Naive B cell (primary cell): Measurements from ENCODE around the gene IRGQ. TPM values are rescaled to one million over a fixed set of nuclear protein-coding genes. Genes with fewer than 3 reads are reported as not detected.
"Not testable (repeated sequence)": the region's sequence is repeated elsewhere in the genome, so short reads cannot be mapped to it uniquely, and the experiment has no call there.

Experiments used
- ATAC-seq, 2 donors: fragments of 150-1000 bp; cut with Tn5 transposase; 2 replicates each; pipeline ENCODE4 v1.10.0; 2021; ENCODE audit warnings: low read depth in 2 of 2, mild to moderate bottlenecking in 2 of 2, moderate library complexity in 2 of 2
- DNase-seq: peaks from one replicate; pipeline ENCODE4 v3.0.0; 2022
- H3K27ac Mint-ChIP-seq, 6 donors: one replicate each; pipeline ENCODE4 v1.8.0; 2020 to 2022; ENCODE audit warnings: mild to moderate bottlenecking in 6 of 6, mixed read lengths in 6 of 6, moderate library complexity in 5 of 6, inconsistent platforms in 2 of 6
- H3K27me3 Mint-ChIP-seq, 3 donors: one replicate each; pipeline ENCODE4 v1.8.0; 2021 to 2022; ENCODE audit warnings: mixed read lengths in 3 of 3, mild to moderate bottlenecking in 1 of 3
- H3K36me3 Mint-ChIP-seq, 2 donors: one replicate each; pipeline ENCODE4 v1.8.0; 2020 to 2022; ENCODE audit warnings: mixed read lengths in 2 of 2, inconsistent platforms in 1 of 2, mild to moderate bottlenecking in 1 of 2
- H3K4me1 Mint-ChIP-seq, 3 donors: one replicate each; pipeline ENCODE4 v1.8.0; 2020 to 2022; ENCODE audit warnings: mixed read lengths in 3 of 3, inconsistent platforms in 1 of 3, mild to moderate bottlenecking in 1 of 3, moderate library complexity in 1 of 3
- H3K4me3 Mint-ChIP-seq, 8 donors: one replicate each; pipeline ENCODE4 v1.8.0; 2020 to 2022; ENCODE audit warnings: mild to moderate bottlenecking in 8 of 8, mixed read lengths in 8 of 8, moderate library complexity in 8 of 8, inconsistent platforms in 2 of 8
- H3K9me3 Mint-ChIP-seq, 7 donors: one replicate each; pipeline ENCODE4 v1.8.0; 2020 to 2022; ENCODE audit warnings: mixed read lengths in 7 of 7, mild to moderate bottlenecking in 5 of 7, inconsistent platforms in 2 of 7, moderate library complexity in 1 of 7
- polyA plus RNA-seq, 6 donors: library from polyadenylated mRNA; unstranded; fragments of 300-500 nt; fragmentation: Illumina TruSeq; gene quantifications; one replicate each; pipeline ENCODE4 v1.2.3, GENCODE V29; 2021; ENCODE audit warnings: low read depth in 6 of 6

The IRGQ gene
- 1 to 10 TPM in 4 of 6 donors, under 1 TPM in 1, not detected in 1; 0.93 to 2.4 (median 1.3) TPM for polyA plus RNA-seq

- peak; percentile 74 to 77 for ATAC-seq
- Mint-ChIP-seq H3K36me3 (no peaks in the 10 kb centered on the region), H3K9me3 (no peaks in the 10 kb centered on the region), H3K27me3 (no peaks in the 10 kb centered on the region), H3K4me1 (peaks cover 38 to 53% (median 49%) of the 10 kb centered on the region in 3 donors), H3K27ac (peak within 1 kb of the TSS; percentile 99 to 100 (median 100)), H3K4me3 (peak within 1 kb of the TSS; percentile 92 to 98 (median 98))
- DNase-seq: peak; percentile 99
These were observed at the start of gene IRGQ, which contains the start of gene ZNF576 for GRCh38 chr19:43595999-43596841. Gene IRGQ (minus strand): TSS chr19:43596134. CDS start chr19:43595338, 796 bp downstream. Gene ZNF576 (plus strand): TSS chr19:43596595. CDS start chr19:43597109, 514 bp downstream.

GRCh38 chr19:43644181-43644580 is 48.2 kb upstream of the IRGQ start:
- no peak overlapping the region for H3K27ac Mint-ChIP-seq
- peaks cover 9 to 17% (median 14%) of the 10 kb centered on the region in 3 donors for H3K4me1 Mint-ChIP-seq
- H3K9me3 Mint-ChIP-seq: peaks cover 0 to 6% (median 0%) of the 10 kb centered on the region in 7 donors
- H3K27me3 Mint-ChIP-seq: peaks cover 11 to 40% (median 28%) of the 10 kb centered on the region in 3 donors
- ATAC-seq (no peak), DNase-seq (no peak)
- no peak overlapping the region for H3K4me3 Mint-ChIP-seq
- H3K36me3 Mint-ChIP-seq: no peaks in the 10 kb centered on the region

GRCh38 chr19:43643326-43643725 is 47.4 kb upstream of the IRGQ start:
- H3K4me1 Mint-ChIP-seq: peaks cover 18 to 26% (median 23%) of the 10 kb centered on the region in 3 donors
- peaks cover 11 to 48% (median 37%) of the 10 kb centered on the region in 3 donors for H3K27me3 Mint-ChIP-seq
- peak overlapping the region in 1 of 8 donors; percentile 29 for H3K4me3 Mint-ChIP-seq
- DNase-seq (no peak), ATAC-seq (no peak)
- peaks cover 0 to 6% (median 0%) of the 10 kb centered on the region in 7 donors for H3K9me3 Mint-ChIP-seq
- H3K36me3 Mint-ChIP-seq: no peaks in the 10 kb centered on the region
- peak overlapping the region in 1 of 6 donors; percentile 44 for H3K27ac Mint-ChIP-seq

GRCh38 chr19:43642531-43642930 is 46.6 kb upstream of the IRGQ start:
- peak overlapping the region in 3 of 8 donors; percentile 12 to 29 (median 24) for H3K4me3 Mint-ChIP-seq
- ATAC-seq (no peak), DNase-seq (no peak)
- peaks cover 11 to 44% (median 44%) of the 10 kb centered on the region in 3 donors for H3K27me3 Mint-ChIP-seq
- H3K36me3 Mint-ChIP-seq: no peaks in the 10 kb centered on the region
- H3K27ac Mint-ChIP-seq: no peak overlapping the region
- H3K4me1 Mint-ChIP-seq: peaks cover 23 to 27% (median 25%) of the 10 kb centered on the region in 3 donors
- peaks cover 0 to 6% (median 0%) of the 10 kb centered on the region in 7 donors for H3K9me3 Mint-ChIP-seq

- Mint-ChIP-seq H3K9me3 (peaks cover 0 to 5% (median 0%) of the 10 kb centered on the region in 7 donors), H3K4me1 (peaks cover 23 to 29% (median 27%) of the 10 kb centered on the region in 3 donors), H3K27ac (peak overlapping the region in 1 of 6 donors; percentile 89), H3K36me3 (no peaks in the 10 kb centered on the region), H3K27me3 (peaks cover 11 to 55% (median 49%) of the 10 kb centered on the region in 3 donors), H3K4me3 (peak overlapping the region; percentile 66 to 87 (median 81))
- DNase-seq (no peak), ATAC-seq (no peak)
These were observed 45.4 kb upstream of the IRGQ start for GRCh38 chr19:43641333-43641732.

- peak overlapping the region in 2 of 6 donors; percentile 24 to 47 for H3K27ac Mint-ChIP-seq
- no peak for ATAC-seq
- DNase-seq: no peak
- H3K9me3 Mint-ChIP-seq: no peaks in the 10 kb centered on the region
- peaks cover 11 to 58% (median 57%) of the 10 kb centered on the region in 3 donors for H3K27me3 Mint-ChIP-seq
- no peaks in the 10 kb centered on the region for H3K36me3 Mint-ChIP-seq
- peak overlapping the region; percentile 66 to 91 (median 84) for H3K4me3 Mint-ChIP-seq
- peaks cover 23 to 29% (median 28%) of the 10 kb centered on the region in 3 donors for H3K4me1 Mint-ChIP-seq
These were observed 44.5 kb upstream of the IRGQ start for GRCh38 chr19:43640424-43640757.

- Mint-ChIP-seq H3K9me3 (no peaks in the 10 kb centered on the region), H3K27me3 (peaks cover 11 to 65% (median 63%) of the 10 kb centered on the region in 3 donors), H3K27ac (peak within 1 kb of the TSS in 5 of 6 donors; percentile 23 to 90 (median 65)), H3K4me1 (peaks cover 23 to 34% (median 33%) of the 10 kb centered on the region in 3 donors), H3K36me3 (no peaks in the 10 kb centered on the region), H3K4me3 (peak within 1 kb of the TSS; percentile 79 to 92 (median 86))
- DNase-seq (peak; percentile 27), ATAC-seq (peak; percentile 69 to 78)
These were observed 43.8 kb upstream of the IRGQ start, which contains the start of gene CADM4 for GRCh38 chr19:43639519-43640423. Gene CADM4 (minus strand): TSS chr19:43639850. CDS start chr19:43639790, 60 bp downstream.

- no peaks in the 10 kb centered on the region for H3K9me3 Mint-ChIP-seq
These were observed 43.1 kb upstream of the IRGQ start for GRCh38 chr19:43638995-43639518.

GRCh38 chr19:43638214-43638994 is 42.5 kb upstream of the IRGQ start:
- peaks cover 23 to 34% (median 33%) of the 10 kb centered on the region in 3 donors for H3K4me1 Mint-ChIP-seq
- no peaks in the 10 kb centered on the region for H3K9me3 Mint-ChIP-seq
- ATAC-seq: peak; percentile 76 to 83
- H3K27me3 Mint-ChIP-seq: peaks cover 9 to 68% (median 62%) of the 10 kb centered on the region in 3 donors
- H3K36me3 Mint-ChIP-seq: no peaks in the 10 kb centered on the region
- peak; percentile 53 for DNase-seq
- peak overlapping the region; percentile 64 to 92 (median 83) for H3K4me3 Mint-ChIP-seq
- H3K27ac Mint-ChIP-seq: peak overlapping the region in 4 of 6 donors; percentile 16 to 75 (median 37)

More at GRCh38 chr19:43638995-43639518, 43.1 kb upstream of the IRGQ start:
- H3K36me3 Mint-ChIP-seq: no peaks in the 10 kb centered on the region
- H3K4me1 Mint-ChIP-seq: peaks cover 23 to 34% (median 33%) of the 10 kb centered on the region in 3 donors
- ATAC-seq (peak in 1 of 2 donors; percentile 10), DNase-seq (no peak)
- peak overlapping the region; percentile 57 to 92 (median 83) for H3K4me3 Mint-ChIP-seq
- H3K27ac Mint-ChIP-seq: peak overlapping the region in 5 of 6 donors; percentile 16 to 90 (median 46)
- H3K27me3 Mint-ChIP-seq: peaks cover 11 to 64% (median 58%) of the 10 kb centered on the region in 3 donors

GRCh38 chr19:43636121-43636683 is 40.3 kb upstream of the IRGQ start:
- Mint-ChIP-seq H3K4me3 (no peak overlapping the region), H3K27ac (no peak overlapping the region), H3K9me3 (no peaks in the 10 kb centered on the region), H3K36me3 (no peaks in the 10 kb centered on the region), H3K27me3 (peaks cover 2 to 70% (median 67%) of the 10 kb centered on the region in 3 donors), H3K4me1 (peaks cover 23 to 30% (median 29%) of the 10 kb centered on the region in 3 donors)
- ATAC-seq (no peak), DNase-seq (no peak)

GRCh38 chr19:43635561-43635940 is 39.6 kb upstream of the IRGQ start:
- H3K9me3 Mint-ChIP-seq, H3K36me3 Mint-ChIP-seq, DNase-seq, H3K4me3 Mint-ChIP-seq, ATAC-seq: not testable (repeated sequence)
- H3K27ac Mint-ChIP-seq: peak overlapping the region in 1 of 6 donors; percentile 64
- H3K27me3 Mint-ChIP-seq: peaks cover 0 to 63% (median 60%) of the 10 kb centered on the region in 3 donors
- H3K4me1 Mint-ChIP-seq: peaks cover 21 to 26% (median 25%) of the 10 kb centered on the region in 3 donors
